Fibroblast of skin of abdomen (primary cell): ENCODE data around the gene UNC5B.

Experiments used
- DNase-seq: peaks from one replicate; pipeline ENCODE4 v3.0.0-alpha.2; 2013

UNC5B gene

GRCh38 chr10:71347587-71348395 is 135.4 kb downstream of the UNC5B start:
- no peak for DNase-seq

- no peak for DNase-seq
These were observed 136.5 kb downstream of the UNC5B start for GRCh38 chr10:71348850-71349249.

- no peak for DNase-seq
These were observed 137.0 kb downstream of the UNC5B start for GRCh38 chr10:71349406-71349805.

GRCh38 chr10:71351087-71351486 is 138.7 kb downstream of the UNC5B start:
- no peak for DNase-seq

GRCh38 chr10:71351628-71352319 is 139.4 kb downstream of the UNC5B start:
- no peak for DNase-seq
